ENCODE data around the gene SLC25A28. TPM values are rescaled to one million over a fixed set of nuclear protein-coding genes. Genes with fewer than 3 reads are reported as not detected.

The SLC25A28 gene
- total RNA-seq, 2 experiments from 2014 or later = 31.6 to 36.3 TPM

- POLR2A ChIA-PET = no interaction called here
- H3K4me1 ChIP-seq (ENCODE audit: insufficient read depth, low read length, poor library complexity, severe bottlenecking) = no peaks in the 10 kb centered on the region
- no peak overlapping the region for H3K4me3 ChIP-seq (ENCODE audit: low read depth, low read length, poor library complexity, severe bottlenecking)
- H3K4me2 ChIP-seq (ENCODE audit: low read length) = no peak overlapping the region
- DNase-seq (ENCODE audit: low spot score) = no peak
- no peaks in the 10 kb centered on the region for H3K79me2 ChIP-seq (ENCODE audit: insufficient read depth, low read depth, low read length)
- no peaks in the 10 kb centered on the region for H3K9me2 ChIP-seq (ENCODE audit: insufficient read depth, low read length)
- no peaks in the 10 kb centered on the region for H4K20me1 ChIP-seq (ENCODE audit: insufficient read depth, low read length)
- TF ChIP-seq CTCF (conservative IDR thresholded peaks at IDR 0.05; ENCODE audit: low read length) (no peak), EZH2phosphoT487 (IDR thresholded peaks at IDR 0.05; ENCODE audit: borderline replicate concordance, low read depth, low read length) (no peak)
- no TSS peak for BruUV-seq (replicated peaks)
- H3K36me3 ChIP-seq (ENCODE audit: insufficient read depth, low read length) = no peaks in the 10 kb centered on the region
- intact Hi-C loops (cut with micrococcal nuclease; ENCODE audit: unreplicated experiment) = no loop called here
- CTCF ChIA-PET (ENCODE audit: unreplicated experiment) = no interaction called here
- no peaks in the 10 kb centered on the region for H3K9me3 ChIP-seq (ENCODE audit: low read length)
- no peak overlapping the region for H2AFZ ChIP-seq (ENCODE audit: low read length)
- no peak overlapping the region for H3K27ac ChIP-seq (ENCODE audit: low read depth, low read length, poor library complexity, severe bottlenecking)
These were observed 48.4 kb downstream of the SLC25A28 start for GRCh38 chr10:99571816-99572215.

- ChIA-PET CTCF (ENCODE audit: unreplicated experiment) (no interaction called here), POLR2A (no interaction called here)
- no TSS peak for BruUV-seq (replicated peaks)
- Histone ChIP-seq H2AFZ (ENCODE audit: low read length) (no peak overlapping the region), H3K9me2 (ENCODE audit: insufficient read depth, low read length) (no peaks in the 10 kb centered on the region), H3K36me3 (ENCODE audit: insufficient read depth, low read length) (no peaks in the 10 kb centered on the region), H3K4me1 (ENCODE audit: insufficient read depth, low read length, poor library complexity, severe bottlenecking) (no peaks in the 10 kb centered on the region), H3K27ac (ENCODE audit: low read depth, low read length, poor library complexity, severe bottlenecking) (no peak overlapping the region), H3K79me2 (ENCODE audit: insufficient read depth, low read depth, low read length) (no peaks in the 10 kb centered on the region), H3K4me2 (ENCODE audit: low read length) (no peak overlapping the region), H4K20me1 (ENCODE audit: insufficient read depth, low read length) (no peaks in the 10 kb centered on the region), H3K4me3 (ENCODE audit: low read depth, low read length, poor library complexity, severe bottlenecking) (no peak overlapping the region), H3K9me3 (ENCODE audit: low read length) (no peaks in the 10 kb centered on the region)
- intact Hi-C loops (cut with micrococcal nuclease; ENCODE audit: unreplicated experiment) = no loop called here
- TF ChIP-seq EZH2phosphoT487 (IDR thresholded peaks at IDR 0.05; ENCODE audit: borderline replicate concordance, low read depth, low read length) = no peak
- TF ChIP-seq CTCF (conservative IDR thresholded peaks at IDR 0.05; ENCODE audit: low read length) = no peak
- DNase-seq (ENCODE audit: low spot score) = peak; percentile 9
These were observed 50.3 kb downstream of the SLC25A28 start for GRCh38 chr10:99569961-99570360.

- H4K20me1 ChIP-seq (ENCODE audit: insufficient read depth, low read length) = no peaks in the 10 kb centered on the region
- no peak overlapping the region for H3K4me3 ChIP-seq (ENCODE audit: low read depth, low read length, poor library complexity, severe bottlenecking)
- no TSS peak for BruUV-seq (replicated peaks)
- no peak overlapping the region for H3K4me2 ChIP-seq (ENCODE audit: low read length)
- no peak overlapping the region for H3K27ac ChIP-seq (ENCODE audit: low read depth, low read length, poor library complexity, severe bottlenecking)
- H3K79me2 ChIP-seq (ENCODE audit: insufficient read depth, low read depth, low read length) = no peaks in the 10 kb centered on the region
- H3K9me2 ChIP-seq (ENCODE audit: insufficient read depth, low read length) = no peaks in the 10 kb centered on the region
- TF ChIP-seq EZH2phosphoT487 (IDR thresholded peaks at IDR 0.05; ENCODE audit: borderline replicate concordance, low read depth, low read length) = no peak
- no peak for DNase-seq (ENCODE audit: low spot score)
- H3K4me1 ChIP-seq (ENCODE audit: insufficient read depth, low read length, poor library complexity, severe bottlenecking) = no peaks in the 10 kb centered on the region
- H3K36me3 ChIP-seq (ENCODE audit: insufficient read depth, low read length) = no peaks in the 10 kb centered on the region
- H2AFZ ChIP-seq (ENCODE audit: low read length) = no peak overlapping the region
- intact Hi-C loops (cut with micrococcal nuclease; ENCODE audit: unreplicated experiment) = no loop called here
- CTCF ChIA-PET (ENCODE audit: unreplicated experiment) = no interaction called here
- POLR2A ChIA-PET = no interaction called here
- no peaks in the 10 kb centered on the region for H3K9me3 ChIP-seq (ENCODE audit: low read length)
These were observed 50.8 kb downstream of the SLC25A28 start for GRCh38 chr10:99569253-99569939.

Data from OCI-LY7 (cell line).